Mesenteric fat pad (tissue), 1 donor: ENCODE results near the gene KIAA1755. TPM values are rescaled to one million over a fixed set of nuclear protein-coding genes. Genes with fewer than 3 reads are reported as not detected.

Experiments used
- DNase-seq: peaks from one replicate; pipeline ENCODE4 v3.0.0-alpha.2; 2020; ENCODE audit warnings: low spot score
- total RNA-seq: library from RNA; stranded (reverse); fragmentation: NEBNext Ultra II Directional; extraction: Animal tissue kit (Norgen Biotek cat#: 25700); gene quantifications from one replicate; pipeline ENCODE4 v1.2.1, GENCODE V29; 2021
- donor health status: DM: yes; HTN: yes; CAD: no.

KIAA1755 gene
- total RNA-seq, 1 donor from 2014 or later: 5.6 TPM

DNA sequence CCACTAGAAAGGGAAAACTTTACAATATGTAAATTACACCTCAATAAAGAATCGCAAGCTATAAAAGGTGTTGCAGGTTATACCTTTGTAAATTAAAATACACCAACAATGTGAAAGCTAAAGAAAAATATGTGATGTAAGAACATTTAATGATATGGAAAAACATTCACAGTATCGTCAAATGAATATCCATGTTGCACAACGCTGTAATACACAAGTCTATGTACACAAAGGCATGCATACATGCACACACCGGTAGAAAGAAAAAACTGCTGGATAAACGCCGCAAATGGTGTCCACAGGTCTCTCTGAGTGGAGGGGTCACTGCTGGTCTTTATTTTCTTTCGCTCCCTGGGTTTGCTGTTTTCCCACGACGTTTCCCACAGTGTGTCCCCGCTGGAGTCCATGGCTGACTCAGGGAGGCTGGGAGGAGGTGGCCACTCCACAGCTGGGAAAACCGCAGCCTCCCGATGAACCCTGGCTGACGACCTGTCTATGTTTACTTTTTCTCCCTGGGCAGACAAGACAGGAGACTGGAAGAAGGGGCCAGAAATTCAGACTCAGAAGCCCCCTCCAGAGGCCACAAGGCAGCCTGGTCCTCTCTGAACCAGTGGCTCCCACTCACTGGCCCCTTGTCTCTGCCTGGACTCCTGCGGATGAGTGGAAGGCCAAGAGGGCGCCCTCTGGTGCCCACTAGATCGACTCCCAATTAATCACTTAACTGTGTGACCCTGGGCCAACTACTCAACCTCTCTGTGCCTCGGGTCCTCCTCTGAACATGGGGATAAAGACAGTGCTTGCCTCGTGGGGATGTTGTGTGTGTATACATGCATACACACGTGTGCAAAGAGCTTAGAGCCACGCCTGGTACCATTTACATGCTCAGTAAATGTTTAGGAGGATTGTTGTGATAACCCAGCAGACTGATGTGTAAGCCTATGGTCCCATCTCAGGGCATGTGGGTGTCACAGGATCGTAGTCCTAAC lies 30.6 kb upstream of the KIAA1755 start:
- no peak for DNase-seq

DNA sequence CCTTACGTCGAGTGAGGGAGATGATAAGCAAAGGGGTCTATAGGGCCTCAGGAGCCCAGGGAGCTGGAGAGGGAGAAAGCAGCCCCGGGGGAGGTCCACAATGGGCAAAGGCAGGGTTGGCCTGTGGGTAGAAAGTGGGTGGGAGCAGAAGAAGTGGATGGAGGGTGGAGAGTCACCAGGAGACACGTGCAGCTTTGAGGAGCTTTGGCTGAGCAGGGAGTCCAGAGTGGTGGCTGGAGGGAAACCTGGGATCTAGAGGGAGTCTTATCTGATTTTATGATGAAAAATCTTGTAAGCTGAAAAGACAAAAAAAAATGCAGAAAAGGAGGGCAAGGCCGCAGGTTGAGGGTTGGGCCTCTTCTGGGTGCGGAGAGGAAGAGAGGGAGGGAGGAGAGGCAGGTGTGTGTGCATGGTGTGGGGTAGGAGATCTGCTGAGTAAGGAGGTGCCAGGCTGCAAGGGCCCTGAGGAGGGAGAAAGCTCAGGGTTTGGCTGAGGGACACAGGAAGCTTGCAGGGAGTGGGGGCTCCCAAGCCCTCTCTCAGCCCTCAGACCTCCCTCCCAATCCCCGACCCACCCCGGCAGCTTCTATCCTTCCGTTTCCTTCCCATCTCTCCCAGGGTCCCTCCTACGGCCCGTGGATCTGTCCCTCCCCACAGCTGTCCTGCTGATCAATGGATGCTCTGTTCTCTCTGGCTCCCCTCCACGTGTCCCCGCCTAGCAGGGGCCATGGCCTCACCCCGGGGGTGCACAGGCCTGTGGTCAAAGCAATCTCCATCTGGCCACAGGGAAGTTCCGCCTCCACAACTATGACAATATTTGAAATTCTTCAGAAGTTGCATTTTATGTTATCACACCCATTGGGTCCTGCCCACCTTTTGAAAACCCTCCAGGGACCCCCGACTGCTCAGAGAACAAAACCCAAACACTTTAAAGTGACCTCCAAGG lies 26.3 kb upstream of the KIAA1755 start:
- peak; percentile 72 for DNase-seq

GRCh38 chr20:38284893-38285444 lies 24.4 kb upstream of the KIAA1755 start:
- peak; percentile 55 for DNase-seq

DNA sequence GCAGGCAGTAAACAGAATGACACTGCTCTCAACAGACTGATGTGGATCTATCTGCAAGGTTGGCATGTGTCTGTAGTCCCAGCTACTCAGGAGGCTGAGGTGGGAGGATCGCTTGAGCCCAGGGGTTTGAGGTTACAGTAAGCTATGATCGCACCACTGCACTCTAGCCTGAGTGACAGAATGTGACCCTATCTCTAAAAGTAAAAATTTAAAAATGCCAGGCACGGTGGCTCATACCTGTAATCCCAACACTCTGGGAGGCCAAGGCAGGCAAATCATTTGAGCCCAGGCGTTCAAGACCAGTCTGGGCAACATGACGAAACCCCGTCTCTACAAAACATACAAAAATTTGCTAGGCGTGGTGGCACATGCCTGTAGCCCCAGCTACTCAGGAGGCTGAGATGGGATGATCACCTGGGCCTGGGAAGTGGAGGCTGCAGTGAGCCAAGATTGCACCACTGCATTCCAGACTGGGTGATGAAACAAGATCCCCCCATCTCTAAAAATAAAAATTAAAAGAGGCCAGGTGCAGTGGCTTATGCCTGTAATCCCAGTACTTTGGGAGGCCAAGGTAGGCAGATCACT lies 23.6 kb upstream of the KIAA1755 start:
- peak; percentile 26 for DNase-seq

DNA sequence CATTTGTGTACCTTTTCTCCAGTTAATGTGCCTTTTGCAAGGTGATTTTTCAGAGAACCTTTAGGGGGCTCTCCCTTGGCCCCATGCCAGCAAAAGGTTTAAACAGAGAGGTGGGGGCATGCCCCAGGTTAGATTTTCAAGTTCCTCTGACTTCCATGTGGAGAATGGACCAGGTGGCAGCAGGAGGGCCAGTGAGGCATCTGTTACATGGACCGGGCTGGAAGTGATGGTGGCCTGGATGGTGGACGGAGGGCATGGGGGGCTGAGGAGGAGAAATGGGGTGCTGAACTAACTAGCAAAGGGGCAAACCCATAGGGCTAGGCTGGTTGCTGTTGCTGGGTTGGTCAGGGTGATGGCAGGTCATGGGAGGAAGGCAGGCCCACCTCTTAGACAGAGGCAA lies 22.7 kb upstream of the KIAA1755 start:
- DNase-seq: peak; percentile 62

DNA sequence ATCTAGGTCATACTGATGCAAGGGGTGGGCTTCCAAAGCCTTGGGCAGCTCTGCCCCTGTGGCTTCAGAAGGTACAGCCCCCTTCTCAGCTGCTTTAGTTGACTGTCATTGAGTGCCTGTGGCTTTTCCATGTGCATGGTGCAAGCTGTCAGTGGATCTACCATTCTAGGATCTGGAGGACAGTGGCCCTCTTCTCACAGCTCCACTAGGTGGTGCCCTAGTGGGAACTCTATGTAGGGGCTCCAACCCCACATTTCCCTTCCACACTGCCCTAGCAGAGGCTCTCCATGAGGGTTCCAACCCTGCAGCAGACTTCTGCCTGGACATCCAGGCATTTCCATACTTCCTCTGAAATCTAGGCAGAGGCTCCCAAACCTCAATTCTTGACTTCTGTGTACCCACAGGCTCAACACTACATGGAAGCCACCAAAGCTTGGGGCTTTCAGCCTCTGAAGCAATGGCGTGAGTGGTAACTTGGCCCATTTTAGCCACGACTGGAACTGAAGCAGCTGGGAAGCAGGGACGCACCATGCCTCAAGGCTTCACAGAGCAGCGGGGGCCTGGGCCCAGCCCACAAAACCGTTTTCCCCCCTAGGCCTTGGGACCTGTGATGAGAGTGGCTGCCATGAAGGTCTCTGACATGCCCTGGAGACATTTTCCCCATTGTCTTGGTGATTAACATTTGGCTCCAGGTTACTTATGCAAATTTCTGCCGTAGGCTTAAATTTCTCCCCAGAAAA lies 20.8 kb upstream of the KIAA1755 start:
- peak; percentile 68 for DNase-seq

- peak; percentile 55 for DNase-seq
These were observed 18.2 kb upstream of the KIAA1755 start for GRCh38 chr20:38278763-38279162.

GRCh38 chr20:38278131-38278530 lies 17.6 kb upstream of the KIAA1755 start:
- peak; percentile 82 for DNase-seq

- no peak for DNase-seq
These were observed 17.2 kb upstream of the KIAA1755 start for GRCh38 chr20:38277691-38278090.

- no peak for DNase-seq
These were observed 16.8 kb upstream of the KIAA1755 start for GRCh38 chr20:38277285-38277684.

GRCh38 chr20:38275815-38276550 lies 15.4 kb upstream of the KIAA1755 start:
- DNase-seq: peak; percentile 41

GRCh38 chr20:38272961-38273360 lies 12.4 kb upstream of the KIAA1755 start:
- peak; percentile 22 for DNase-seq

GRCh38 chr20:38272398-38272797 lies 11.9 kb upstream of the KIAA1755 start:
- peak; percentile 69 for DNase-seq

DNA sequence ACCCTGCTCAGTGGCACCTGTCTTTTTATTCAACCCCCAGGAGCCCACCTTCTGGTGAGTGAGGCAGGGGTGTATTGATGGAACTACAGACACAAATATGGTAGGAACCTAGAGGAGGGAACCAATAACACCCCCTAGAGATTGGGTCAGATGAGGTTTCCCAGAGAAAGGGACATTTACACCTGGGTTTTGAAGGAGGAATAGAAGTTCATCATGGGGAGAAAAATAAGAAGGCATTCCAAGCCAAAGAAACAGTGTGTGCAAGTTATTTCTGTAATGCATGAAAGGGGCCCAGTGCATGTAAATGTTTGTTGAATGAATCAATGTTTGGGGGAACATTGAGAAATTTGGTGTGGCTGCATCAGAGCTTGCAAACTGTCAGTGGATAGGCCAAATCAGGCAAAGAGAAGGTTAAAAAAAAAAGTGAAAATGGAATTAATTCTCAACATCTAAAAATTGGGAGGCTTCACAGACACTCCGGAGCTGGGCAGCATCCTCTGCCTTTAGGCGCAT lies 11.1 kb upstream of the KIAA1755 start:
- DNase-seq: no peak

GRCh38 chr20:38270869-38271605 lies 10.5 kb upstream of the KIAA1755 start:
- peak; percentile 85 for DNase-seq

DNA sequence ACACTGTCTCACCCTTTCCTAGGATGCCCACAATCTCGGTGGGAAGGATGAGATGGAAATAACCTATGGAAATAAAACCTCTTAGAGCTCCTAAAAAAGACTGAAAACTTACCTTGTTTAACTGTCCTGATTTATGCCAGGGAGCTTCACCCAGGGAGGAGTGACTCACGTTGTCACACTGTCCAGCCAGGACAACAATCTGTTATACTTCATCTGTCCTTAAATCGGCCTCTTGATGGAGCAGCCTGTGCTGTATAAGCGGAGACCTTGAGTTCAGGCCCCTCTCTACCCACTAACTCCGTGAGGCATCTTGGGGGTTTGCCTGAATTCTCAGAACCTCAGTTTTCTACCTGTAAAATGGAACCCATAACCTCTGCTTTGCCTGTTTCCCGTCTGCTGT lies 9.2 kb upstream of the KIAA1755 start:
- peak; percentile 18 for DNase-seq

DNA sequence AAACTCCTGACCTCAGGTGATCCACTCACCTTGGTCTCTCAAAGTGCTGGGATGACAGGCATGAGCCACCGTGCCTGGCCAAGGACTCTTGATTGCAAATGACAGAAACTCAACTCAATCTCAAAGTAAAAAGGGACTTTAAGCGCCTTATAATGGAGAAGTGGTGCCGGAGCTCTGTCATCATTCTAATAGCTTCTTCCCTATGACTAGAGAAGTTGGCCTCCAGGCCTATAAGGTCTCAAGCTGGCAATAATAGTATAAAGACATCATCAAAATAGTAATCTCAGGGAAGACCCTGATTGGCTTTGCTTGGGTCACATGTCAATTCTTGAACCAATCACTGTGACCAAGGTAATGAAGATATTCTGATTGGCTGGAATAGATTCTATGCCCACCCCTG lies 8.5 kb upstream of the KIAA1755 start:
- no peak for DNase-seq

DNA sequence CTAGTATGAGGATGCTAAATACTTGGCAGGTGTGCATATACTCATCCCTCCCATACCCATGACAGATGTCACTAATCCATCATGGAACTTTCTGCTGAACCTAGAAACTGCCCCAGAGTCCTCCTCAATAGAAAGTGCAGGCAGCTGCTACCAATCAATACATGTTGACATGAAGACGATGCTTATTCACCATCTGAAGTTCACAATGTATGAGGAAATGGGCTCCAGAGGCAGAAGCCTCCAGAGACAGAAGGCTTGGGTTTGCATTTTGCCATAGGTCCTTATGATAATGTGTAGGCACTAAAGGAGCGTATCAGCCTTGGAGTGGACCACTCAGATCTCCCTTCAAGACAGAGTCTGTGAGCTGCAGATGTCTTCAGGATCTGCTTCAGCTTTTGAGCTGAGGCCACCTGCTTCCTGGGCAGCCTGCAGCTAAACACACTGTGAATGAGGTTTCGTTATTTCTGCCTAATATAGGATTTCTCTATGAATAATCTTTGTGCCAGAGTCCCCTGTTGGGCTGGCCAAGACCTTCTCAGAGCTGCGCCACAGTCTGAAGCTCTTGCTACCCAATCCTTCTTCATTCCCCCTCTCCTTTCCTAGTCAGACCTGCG lies 7.5 kb upstream of the KIAA1755 start:
- DNase-seq: peak; percentile 14
